CD4-positive, alpha-beta T cell treated with Interferon gamma for 1 hour (primary cell): ENCODE measurements around the gene HSD17B11.
"Not testable (repeated sequence)": the region's sequence is repeated elsewhere in the genome, so short reads cannot be mapped to it uniquely, and the experiment has no call there.

Experiments
- DNase-seq: peaks from one replicate; pipeline ENCODE4 v3.0.0-alpha.2; 2020

The HSD17B11 gene

DNA sequence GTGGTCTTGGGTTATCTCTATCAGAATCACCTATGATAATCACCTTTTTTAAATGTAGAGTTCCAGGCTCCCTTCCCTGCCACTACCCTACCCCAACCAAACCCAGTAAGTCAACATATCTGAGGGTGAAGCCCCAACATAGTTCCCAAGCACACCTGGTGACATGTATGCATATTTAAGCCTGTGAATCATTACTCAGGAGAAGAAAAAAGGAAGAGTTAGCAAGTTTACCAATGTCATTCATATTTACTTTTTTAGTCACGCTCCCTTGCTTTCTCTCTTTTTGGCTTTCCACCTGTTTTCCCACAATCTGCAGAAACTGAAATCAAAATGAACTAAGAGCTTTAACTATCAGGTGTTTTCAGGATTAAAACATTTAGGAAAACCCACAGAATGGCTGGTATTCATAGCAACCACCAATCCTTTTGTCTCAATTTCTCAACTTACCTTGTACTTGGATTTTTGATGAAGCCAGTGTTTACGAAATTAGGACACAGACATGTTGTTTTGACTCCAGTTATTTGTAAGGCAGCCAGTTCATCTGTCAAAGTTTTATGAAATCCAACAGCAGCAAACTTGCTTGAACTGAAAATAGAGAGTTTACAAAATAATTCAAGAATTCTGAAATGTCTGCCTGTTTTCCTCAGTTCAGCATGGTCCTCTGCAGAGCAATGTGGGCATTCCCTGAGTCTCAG lies 34.0 kb downstream of the HSD17B11 start:
- DNase-seq, result no peak

DNA sequence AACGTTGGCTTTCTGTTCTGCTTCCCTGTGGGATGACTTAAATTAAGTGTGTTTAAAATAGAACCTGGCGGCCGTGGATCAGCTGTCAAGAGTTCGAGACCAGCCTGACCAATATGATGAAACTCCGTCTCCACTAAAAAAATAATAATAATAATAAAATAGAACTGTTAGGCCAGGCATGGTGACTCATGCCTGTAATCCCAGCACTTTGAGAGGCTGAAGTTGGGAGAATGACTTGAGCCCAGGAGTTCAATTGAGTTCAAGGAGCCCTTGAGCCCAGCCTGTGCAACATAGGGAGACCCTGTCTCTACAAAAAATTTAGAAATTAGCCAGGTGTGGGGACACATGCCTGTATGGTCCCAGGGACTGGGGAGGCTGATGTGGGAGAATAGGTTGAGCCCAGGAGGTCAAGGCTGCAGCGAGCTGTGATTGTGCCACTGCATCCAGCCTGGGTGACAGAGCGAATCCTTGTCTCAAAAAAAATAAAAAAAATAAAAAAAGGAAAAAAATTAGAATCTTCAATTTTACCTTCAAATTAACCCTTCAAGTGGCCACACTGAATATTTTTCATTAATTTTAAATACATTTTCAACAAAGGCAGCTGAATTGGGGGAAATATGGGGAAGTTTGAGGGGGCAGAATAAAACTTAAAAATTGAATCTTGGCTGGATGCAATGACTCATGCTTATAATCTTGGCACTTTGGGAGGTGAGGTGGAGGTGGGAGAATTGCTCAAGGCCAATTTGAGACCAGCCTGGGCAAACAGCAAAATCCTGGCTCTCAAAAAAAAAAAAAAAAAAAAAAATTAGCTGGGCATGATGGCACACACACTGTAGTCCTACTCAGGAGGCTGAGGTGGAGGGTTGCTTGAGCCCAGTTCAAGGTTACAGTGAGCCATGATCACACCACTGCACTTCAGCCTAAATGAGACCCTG lies 36.6 kb downstream of the HSD17B11 start:
- DNase-seq, result no peak

DNA sequence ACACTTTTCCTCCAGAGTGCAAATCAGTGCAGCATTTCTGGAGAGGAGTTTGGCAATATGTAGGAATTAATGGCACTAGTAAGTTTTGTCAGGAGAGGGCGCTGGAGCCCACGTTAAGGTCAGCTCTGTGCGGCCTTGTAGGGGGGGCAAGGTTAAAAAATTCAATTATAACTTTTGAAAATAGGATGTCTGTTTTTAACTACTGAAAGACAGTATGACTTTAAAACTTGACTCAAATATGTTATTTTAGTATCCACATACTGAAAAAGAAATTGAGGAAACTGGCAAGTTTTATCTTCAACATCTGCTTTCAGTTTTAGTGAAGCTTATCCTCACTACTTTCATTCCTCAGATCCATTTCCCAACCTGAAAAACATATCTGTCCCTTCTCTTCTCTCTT lies 37.4 kb downstream of the HSD17B11 start:
- DNase-seq, result peak; percentile 7

GRCh38 chr4:87345139-87345538 lies 45.8 kb downstream of the HSD17B11 start:
- DNase-seq, result no peak

GRCh38 chr4:87342872-87343271 lies 48.1 kb downstream of the HSD17B11 start:
- no peak for DNase-seq

- DNase-seq, result not testable (repeated sequence)
Measured at GRCh38 chr4:87341954-87342635, 48.9 kb downstream of the HSD17B11 start.

- DNase-seq, result no peak
Measured at GRCh38 chr4:87339440-87339839, 51.5 kb downstream of the HSD17B11 start.

DNA sequence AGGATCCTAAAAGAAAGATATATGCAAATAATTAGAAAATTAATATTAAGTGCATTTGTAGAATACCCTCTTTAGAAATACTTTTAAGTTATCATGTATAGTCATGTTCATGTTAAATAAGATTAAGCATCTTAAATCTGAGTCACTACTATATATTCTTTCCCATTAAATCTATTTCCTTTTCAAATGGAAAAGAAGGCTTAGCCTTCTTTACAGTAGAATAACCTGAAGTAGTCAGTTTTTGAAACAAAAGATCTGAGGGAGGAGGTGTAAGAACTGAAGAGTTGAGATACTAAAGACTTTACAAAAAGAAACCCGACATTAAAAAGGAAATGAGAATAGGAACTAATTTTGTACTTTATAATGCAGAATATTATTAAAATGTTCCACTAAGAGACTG lies 53.6 kb downstream of the HSD17B11 start:
- no peak for DNase-seq

GRCh38 chr4:87333267-87333666 lies 57.7 kb downstream of the HSD17B11 start:
- DNase-seq, result no peak

DNA sequence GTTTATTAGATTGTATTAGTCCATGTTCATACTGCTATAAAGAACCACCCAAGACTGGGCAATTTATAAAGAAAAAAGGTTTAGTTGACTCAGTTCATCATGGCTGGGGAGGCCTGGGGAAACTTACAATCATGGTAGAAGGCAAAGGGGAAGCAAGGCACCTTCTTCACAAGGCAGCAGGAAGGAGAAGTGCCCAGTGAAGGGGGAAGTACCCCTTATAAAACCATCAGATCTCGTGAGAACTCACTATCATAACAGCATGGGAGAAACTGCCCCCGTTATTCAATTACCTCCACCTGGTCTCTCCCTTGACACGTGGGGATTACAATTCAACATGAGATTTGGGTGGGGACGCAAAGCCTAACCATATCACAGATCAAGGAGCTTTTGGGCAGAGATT lies 60.2 kb downstream of the HSD17B11 start:
- DNase-seq, result no peak

DNA sequence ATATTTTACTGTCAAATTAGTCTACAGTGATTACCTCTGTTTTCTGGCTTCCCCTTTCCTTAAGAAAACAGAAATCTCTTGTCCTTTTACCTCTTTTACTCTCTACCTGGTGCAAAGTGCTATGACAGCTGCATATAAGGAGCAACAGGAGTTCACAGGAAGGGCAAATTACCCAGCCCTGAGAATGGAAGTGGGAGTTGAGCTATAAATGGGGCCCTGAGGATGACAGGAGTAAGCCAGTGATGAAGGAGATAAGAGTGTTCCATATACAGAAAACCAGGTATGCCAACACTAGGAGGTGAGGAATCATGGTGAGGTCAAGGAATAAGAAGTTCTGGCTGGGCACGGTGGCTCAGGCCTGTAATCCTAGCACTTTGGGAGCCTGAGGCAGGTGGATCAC lies 63.9 kb downstream of the HSD17B11 start:
- no peak for DNase-seq

DNA sequence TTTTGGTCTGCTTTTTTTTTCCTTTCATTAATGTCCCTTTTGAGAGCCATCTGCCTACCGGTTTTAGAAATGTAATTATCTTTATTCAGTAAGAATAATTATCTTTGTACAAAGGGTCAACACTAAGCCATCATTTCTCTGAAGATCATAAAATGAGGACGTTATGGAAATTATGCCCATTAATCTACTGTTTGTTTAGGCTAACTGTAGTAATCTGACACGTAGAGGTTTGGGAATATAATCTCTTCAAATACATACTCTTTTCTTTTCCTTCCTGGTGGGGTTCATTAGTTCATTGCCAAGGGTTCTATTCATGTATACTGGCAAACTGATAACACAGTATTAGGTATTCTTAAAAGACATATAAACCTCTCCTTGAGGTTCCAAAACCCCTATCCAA lies 64.5 kb downstream of the HSD17B11 start:
- DNase-seq, result no peak

DNA sequence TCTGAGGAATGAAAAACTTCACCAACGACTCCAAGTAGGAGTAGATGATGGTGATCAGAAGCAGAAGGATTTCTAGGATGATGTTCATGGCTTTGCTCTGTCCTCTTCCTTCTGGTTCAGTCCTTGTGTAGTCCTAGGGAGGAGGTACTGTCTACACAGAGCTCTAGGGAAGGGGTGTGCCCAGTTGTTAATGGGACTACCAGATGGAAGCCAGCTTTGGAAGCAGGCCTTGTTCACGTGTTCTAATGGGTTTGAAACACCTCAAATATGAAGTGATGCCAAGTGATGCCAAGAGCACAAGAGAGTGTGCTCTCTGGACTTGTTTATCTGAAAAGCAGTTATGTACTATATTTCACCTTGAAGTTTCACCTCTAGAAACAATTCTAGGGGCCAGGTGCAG lies 68.2 kb downstream of the HSD17B11 start, which contains the start of gene HSD17B13:
TSS of gene HSD17B13 (minus strand) at position 129 of the 400 bp plus-strand sequence. CDS start at position 88, 41 bp downstream.
- no peak for DNase-seq

- no peak for DNase-seq
Measured at GRCh38 chr4:87321888-87322287, 69.1 kb downstream of the HSD17B11 start.

DNA sequence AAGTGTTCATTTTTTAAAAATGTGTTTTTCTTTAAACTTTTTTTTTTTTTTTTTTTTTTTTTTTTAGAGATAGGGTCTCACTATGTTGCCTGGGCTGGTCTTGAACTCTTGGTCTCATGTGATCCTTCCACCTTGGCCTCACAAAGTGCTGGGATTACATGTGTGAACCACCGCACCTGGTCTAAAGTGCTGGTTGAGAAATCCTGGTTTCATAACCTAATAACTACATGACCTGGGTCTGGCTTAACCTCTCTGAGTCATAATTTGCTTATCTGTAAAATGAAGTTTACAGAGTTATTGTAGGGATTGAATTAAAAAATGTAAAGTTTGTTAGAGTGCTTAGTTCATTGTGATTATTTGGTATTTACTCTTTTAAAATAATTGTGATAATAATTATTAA lies 73.5 kb downstream of the HSD17B11 start:
- DNase-seq, result no peak

DNA sequence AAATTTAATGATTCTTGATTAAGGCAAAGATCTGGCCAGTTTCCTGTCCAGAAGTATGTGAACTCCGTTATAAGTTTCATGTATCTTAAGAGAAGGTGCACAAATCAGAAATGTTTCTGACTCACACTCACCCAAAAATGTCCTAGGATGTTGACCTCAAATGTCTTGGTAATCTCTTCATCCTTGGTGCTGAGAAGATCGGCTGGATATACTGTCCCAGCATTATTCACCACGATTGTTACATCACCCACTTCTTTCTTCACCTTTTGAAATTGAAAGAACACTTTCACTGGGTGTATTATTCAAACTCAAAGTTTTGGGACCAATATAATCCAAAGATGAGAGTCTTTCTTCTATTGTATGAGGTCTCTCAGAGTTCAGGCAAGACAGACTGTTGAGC lies 74.0 kb downstream of the HSD17B11 start:
- DNase-seq, result no peak

DNA sequence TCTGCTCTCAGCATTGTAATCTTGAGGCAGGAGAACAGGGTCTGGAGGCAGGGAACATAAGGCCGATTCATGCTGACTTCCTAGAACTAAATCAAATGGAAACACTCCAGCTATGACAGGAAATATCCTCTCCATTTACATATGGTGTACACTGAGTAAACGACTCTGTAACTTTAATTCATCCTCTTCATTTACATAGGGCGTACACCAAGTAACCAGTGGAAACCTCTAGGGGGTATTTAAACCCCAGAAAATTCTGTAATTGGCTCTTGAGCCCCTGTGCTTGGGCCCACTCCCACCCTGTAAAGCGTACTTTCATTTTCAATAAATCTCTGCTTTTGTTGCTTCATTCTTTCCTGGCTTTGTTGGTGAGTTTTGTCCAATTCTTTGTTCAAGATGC lies 76.0 kb downstream of the HSD17B11 start:
- not testable (repeated sequence) for DNase-seq

DNA sequence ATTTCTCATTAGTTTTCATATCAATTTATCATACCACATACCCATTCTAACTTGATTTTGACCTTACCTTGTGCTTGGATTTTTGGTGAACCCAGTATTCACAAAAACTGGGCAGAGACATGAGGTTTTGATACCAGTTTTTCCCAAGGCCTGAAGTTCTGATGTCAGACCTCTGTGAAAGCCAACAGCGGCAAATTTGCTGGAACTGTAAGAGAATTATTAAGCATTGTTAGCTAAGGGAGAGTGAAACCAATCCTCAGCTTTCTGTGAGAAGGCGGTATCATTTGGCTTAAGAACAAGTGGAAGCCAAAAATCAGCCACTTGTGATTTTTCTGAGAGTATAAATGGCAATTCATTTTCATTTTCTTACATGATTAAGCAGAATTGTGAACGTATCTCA lies 77.2 kb downstream of the HSD17B11 start:
- DNase-seq, result no peak

GRCh38 chr4:87311684-87312083 lies 79.3 kb downstream of the HSD17B11 start:
- DNase-seq, result no peak

DNA sequence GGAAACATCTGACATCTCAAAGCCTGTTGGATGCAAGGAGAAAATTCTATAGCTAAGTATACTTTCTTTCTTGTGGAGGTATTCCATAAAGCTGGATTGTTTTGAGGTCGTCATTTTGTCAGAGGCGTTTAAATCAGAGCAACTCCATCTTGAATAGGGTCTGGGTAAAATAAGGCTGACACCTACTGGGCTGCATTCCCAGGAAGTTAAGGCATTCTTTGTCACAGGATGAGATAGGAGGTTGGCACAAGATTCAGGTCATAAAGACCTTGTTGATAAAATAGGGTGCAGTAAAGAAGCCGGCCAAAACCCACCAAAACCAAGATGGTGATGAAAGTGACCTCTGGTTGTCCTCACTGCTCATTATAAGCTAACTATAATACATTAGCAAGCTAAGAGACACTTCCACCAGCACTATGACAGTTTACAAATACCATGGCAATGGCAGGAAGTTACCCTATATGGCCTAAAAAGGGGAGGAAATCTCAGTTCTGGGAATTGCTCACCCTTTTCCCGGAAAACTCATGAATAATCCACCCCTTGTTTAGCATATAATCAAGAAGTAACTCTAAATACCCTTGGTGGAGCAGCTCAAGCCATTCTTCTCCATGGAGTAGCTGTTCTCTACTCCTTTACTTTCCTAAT lies 80.2 kb downstream of the HSD17B11 start:
- no peak for DNase-seq

- no peak for DNase-seq
Measured at GRCh38 chr4:87309625-87310024, 81.4 kb downstream of the HSD17B11 start.

DNA sequence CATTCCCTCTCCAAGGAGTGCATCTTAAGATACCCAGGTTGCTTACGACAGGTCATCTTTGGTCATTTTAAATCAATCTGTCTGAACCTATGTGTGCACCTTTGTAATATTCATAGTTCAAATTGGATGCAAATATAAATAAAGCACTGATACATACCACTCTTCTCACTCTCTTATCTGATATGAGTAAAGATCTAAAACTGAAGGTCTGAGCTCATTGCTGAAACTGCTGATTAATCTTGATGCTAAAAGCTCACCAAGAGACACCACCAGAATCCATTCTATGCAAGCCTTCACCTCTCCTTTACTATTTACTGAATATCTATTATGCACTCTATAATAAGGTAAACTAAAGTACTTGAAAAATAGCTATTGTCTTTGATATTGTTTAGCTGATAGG lies 84.9 kb downstream of the HSD17B11 start:
- no peak for DNase-seq

- DNase-seq, result no peak
Measured at GRCh38 chr4:87305562-87305961, 85.4 kb downstream of the HSD17B11 start.
